HEK293 (cell line): Measurements from ENCODE around the gene SUFU.

ENCODE experiments used
- BCL11B ChIP-seq: fragments of 450-650 bp; formaldehyde crosslinking; IDR thresholded peaks from 2 replicates; pipeline ENCODE4 v1.5.1; 2016; ENCODE audit warnings: low read depth, missing biosample characterization, missing genetic modification characterization
- GLIS1 ChIP-seq: fragments of 450-650 bp; formaldehyde crosslinking; IDR thresholded peaks from 2 replicates; pipeline ENCODE4 v1.5.1; 2016; ENCODE audit warnings: missing biosample characterization, missing genetic modification characterization
- KLF7 ChIP-seq: fragments of 450-650 bp; formaldehyde crosslinking; IDR thresholded peaks from 2 replicates; pipeline ENCODE4 v1.5.1; 2016; ENCODE audit warnings: missing biosample characterization, missing genetic modification characterization, borderline replicate concordance
- PBX3 ChIP-seq: sonication (generic); formaldehyde crosslinking; IDR thresholded peaks from 2 replicates; pipeline ENCODE4 v1.8.1; 2022; ENCODE audit warnings: mild to moderate bottlenecking, moderate library complexity, missing genetic modification reagents
- PRDM10 ChIP-seq: fragments of 450-650 bp; formaldehyde crosslinking; IDR thresholded peaks from 2 replicates; pipeline ENCODE4 v1.5.1; 2016; ENCODE audit warnings: missing biosample characterization, missing genetic modification characterization
- PRDM4 ChIP-seq: fragments of 450-650 bp; formaldehyde crosslinking; IDR thresholded peaks from 2 replicates; pipeline ENCODE4 v1.5.1; 2017; ENCODE audit warnings: missing biosample characterization, missing genetic modification characterization
- SP3 ChIP-seq: fragments of 450-650 bp; formaldehyde crosslinking; IDR thresholded peaks from 2 replicates; pipeline ENCODE4 v1.5.1; 2016; ENCODE audit warnings: missing biosample characterization, missing genetic modification characterization
- ZBTB48 ChIP-seq: fragments of 450-650 bp; formaldehyde crosslinking; IDR thresholded peaks from 2 replicates; pipeline ENCODE4 v1.5.1; 2016; ENCODE audit warnings: missing biosample characterization, missing genetic modification characterization
- ZNF280D ChIP-seq: fragments of 450-650 bp; formaldehyde crosslinking; IDR thresholded peaks from 2 replicates; pipeline ENCODE4 v1.5.1; 2016; ENCODE audit warnings: missing biosample characterization, missing genetic modification characterization
- ZNF394 ChIP-seq: fragments of 450-650 bp; formaldehyde crosslinking; IDR thresholded peaks from 2 replicates; pipeline ENCODE4 v1.5.1; 2016; ENCODE audit warnings: missing biosample characterization, missing genetic modification characterization, mild to moderate bottlenecking, moderate library complexity, borderline replicate concordance
- ZNF658 ChIP-seq: fragments of 450-650 bp; formaldehyde crosslinking; IDR thresholded peaks from 2 replicates; pipeline ENCODE4; 2016; ENCODE audit warnings: missing biosample characterization, missing genetic modification characterization
- ZNF660 ChIP-seq: fragments of 450-650 bp; IDR thresholded peaks from 2 replicates; pipeline ENCODE4 v1.5.1; 2018; ENCODE audit warnings: missing biosample characterization, mild to moderate bottlenecking, missing genetic modification characterization
- ZNF670 ChIP-seq: fragments of 450-650 bp; formaldehyde crosslinking; IDR thresholded peaks from 2 replicates; pipeline ENCODE4 v1.5.1; 2016; ENCODE audit warnings: missing biosample characterization, missing genetic modification characterization, low read depth
- ZSCAN4 ChIP-seq: fragments of 450-650 bp; formaldehyde crosslinking; IDR thresholded peaks from 2 replicates; pipeline ENCODE4 v1.5.1; 2017; ENCODE audit warnings: missing biosample characterization, missing genetic modification characterization
- TF ChIP-seq, protein P1 (sequence below): fragments of 450-650 bp; formaldehyde crosslinking; IDR thresholded peaks from 2 replicates; pipeline ENCODE4 v1.5.0; 2017; ENCODE audit warnings: missing biosample characterization, missing genetic modification characterization, borderline replicate concordance
- TF ChIP-seq, protein P2 (sequence below): fragments of 450-650 bp; formaldehyde crosslinking; IDR thresholded peaks from 2 replicates; pipeline ENCODE4 v1.5.1; 2016; ENCODE audit warnings: missing biosample characterization, missing genetic modification characterization
- TF ChIP-seq, protein P3 (sequence below): fragments of 450-650 bp; formaldehyde crosslinking; IDR thresholded peaks from 2 replicates; pipeline ENCODE4 v1.5.1; 2016; ENCODE audit warnings: missing biosample characterization, missing genetic modification characterization

The SUFU gene

GRCh38 chr10:102502337-102503151 lies 1.2 kb upstream of the SUFU start, which contains the start of gene ACTR1A (continued):
- no peak for TF ChIP-seq ZNF670 (tag by site-specific recombination)
- TF ChIP-seq ZSCAN4 (tag by site-specific recombination): no peak
- no peak for TF ChIP-seq ZNF394 (tag by site-specific recombination)
- no peak for TF ChIP-seq ZNF280D (tag by site-specific recombination)
- TF ChIP-seq BCL11B (tag by site-specific recombination): no peak
- TF ChIP-seq, protein P1, sequence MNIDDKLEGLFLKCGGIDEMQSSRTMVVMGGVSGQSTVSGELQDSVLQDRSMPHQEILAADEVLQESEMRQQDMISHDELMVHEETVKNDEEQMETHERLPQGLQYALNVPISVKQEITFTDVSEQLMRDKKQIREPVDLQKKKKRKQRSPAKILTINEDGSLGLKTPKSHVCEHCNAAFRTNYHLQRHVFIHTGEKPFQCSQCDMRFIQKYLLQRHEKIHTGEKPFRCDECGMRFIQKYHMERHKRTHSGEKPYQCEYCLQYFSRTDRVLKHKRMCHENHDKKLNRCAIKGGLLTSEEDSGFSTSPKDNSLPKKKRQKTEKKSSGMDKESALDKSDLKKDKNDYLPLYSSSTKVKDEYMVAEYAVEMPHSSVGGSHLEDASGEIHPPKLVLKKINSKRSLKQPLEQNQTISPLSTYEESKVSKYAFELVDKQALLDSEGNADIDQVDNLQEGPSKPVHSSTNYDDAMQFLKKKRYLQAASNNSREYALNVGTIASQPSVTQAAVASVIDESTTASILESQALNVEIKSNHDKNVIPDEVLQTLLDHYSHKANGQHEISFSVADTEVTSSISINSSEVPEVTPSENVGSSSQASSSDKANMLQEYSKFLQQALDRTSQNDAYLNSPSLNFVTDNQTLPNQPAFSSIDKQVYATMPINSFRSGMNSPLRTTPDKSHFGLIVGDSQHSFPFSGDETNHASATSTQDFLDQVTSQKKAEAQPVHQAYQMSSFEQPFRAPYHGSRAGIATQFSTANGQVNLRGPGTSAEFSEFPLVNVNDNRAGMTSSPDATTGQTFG (tag by site-specific recombination): no peak
- TF ChIP-seq, protein P2, sequence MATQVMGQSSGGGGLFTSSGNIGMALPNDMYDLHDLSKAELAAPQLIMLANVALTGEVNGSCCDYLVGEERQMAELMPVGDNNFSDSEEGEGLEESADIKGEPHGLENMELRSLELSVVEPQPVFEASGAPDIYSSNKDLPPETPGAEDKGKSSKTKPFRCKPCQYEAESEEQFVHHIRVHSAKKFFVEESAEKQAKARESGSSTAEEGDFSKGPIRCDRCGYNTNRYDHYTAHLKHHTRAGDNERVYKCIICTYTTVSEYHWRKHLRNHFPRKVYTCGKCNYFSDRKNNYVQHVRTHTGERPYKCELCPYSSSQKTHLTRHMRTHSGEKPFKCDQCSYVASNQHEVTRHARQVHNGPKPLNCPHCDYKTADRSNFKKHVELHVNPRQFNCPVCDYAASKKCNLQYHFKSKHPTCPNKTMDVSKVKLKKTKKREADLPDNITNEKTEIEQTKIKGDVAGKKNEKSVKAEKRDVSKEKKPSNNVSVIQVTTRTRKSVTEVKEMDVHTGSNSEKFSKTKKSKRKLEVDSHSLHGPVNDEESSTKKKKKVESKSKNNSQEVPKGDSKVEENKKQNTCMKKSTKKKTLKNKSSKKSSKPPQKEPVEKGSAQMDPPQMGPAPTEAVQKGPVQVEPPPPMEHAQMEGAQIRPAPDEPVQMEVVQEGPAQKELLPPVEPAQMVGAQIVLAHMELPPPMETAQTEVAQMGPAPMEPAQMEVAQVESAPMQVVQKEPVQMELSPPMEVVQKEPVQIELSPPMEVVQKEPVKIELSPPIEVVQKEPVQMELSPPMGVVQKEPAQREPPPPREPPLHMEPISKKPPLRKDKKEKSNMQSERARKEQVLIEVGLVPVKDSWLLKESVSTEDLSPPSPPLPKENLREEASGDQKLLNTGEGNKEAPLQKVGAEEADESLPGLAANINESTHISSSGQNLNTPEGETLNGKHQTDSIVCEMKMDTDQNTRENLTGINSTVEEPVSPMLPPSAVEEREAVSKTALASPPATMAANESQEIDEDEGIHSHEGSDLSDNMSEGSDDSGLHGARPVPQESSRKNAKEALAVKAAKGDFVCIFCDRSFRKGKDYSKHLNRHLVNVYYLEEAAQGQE (tag by site-specific recombination): no peak
- TF ChIP-seq, protein P3, sequence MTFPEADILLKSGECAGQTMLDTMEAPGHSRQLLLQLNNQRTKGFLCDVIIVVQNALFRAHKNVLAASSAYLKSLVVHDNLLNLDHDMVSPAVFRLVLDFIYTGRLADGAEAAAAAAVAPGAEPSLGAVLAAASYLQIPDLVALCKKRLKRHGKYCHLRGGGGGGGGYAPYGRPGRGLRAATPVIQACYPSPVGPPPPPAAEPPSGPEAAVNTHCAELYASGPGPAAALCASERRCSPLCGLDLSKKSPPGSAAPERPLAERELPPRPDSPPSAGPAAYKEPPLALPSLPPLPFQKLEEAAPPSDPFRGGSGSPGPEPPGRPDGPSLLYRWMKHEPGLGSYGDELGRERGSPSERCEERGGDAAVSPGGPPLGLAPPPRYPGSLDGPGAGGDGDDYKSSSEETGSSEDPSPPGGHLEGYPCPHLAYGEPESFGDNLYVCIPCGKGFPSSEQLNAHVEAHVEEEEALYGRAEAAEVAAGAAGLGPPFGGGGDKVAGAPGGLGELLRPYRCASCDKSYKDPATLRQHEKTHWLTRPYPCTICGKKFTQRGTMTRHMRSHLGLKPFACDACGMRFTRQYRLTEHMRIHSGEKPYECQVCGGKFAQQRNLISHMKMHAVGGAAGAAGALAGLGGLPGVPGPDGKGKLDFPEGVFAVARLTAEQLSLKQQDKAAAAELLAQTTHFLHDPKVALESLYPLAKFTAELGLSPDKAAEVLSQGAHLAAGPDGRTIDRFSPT: no peak
- TF ChIP-seq KLF7: no peak
- no peak for TF ChIP-seq PRDM4 (tag by site-specific recombination)
- peak; percentile 87 for TF ChIP-seq SP3 (tag by site-specific recombination)
- no peak for TF ChIP-seq ZNF658 (tag by site-specific recombination)
- TF ChIP-seq ZBTB48 (tag by site-specific recombination): peak; percentile 99
- no peak for TF ChIP-seq PBX3 (CRISPR knock-in tag)
- peak; percentile 67 for TF ChIP-seq PRDM10 (tag by site-specific recombination)
- TF ChIP-seq ZNF660 (tag by site-specific recombination): 0 out of 2 replicates have a peak, but pooled peaks have one; percentile 24
- no peak for TF ChIP-seq GLIS1 (tag by site-specific recombination)
